Measurements from ENCODE around the gene SSNA1.

- no peak for TF ChIP-seq POLR2A (IDR thresholded peaks at IDR 0.05)
- TF ChIP-seq CTCF (IDR thresholded peaks at IDR 0.05): no peak
These were observed 5.3 kb downstream of the SSNA1 start for GRCh38 chr9:137193771-137194170.
